ENCODE results near the gene C2CD2L. TPM values are rescaled to one million over a fixed set of nuclear protein-coding genes. Genes with fewer than 3 reads are reported as not detected.
"Not testable (repeated sequence)": the region's sequence is repeated elsewhere in the genome, so short reads cannot be mapped to it uniquely, and the experiment has no call there.

The C2CD2L gene
- total RNA-seq, 1 experiment from 2014 or later: 14.7 TPM

- Mint-ChIP-seq H3K4me1 (ENCODE audit: low read depth, unreplicated experiment) (no peaks in the 10 kb centered on the region), H3K36me3 (ENCODE audit: insufficient read depth, unreplicated experiment) (peaks cover 35% of the 10 kb centered on the region), H3K27me3 (ENCODE audit: insufficient read depth, unreplicated experiment) (no peaks in the 10 kb centered on the region), H3K9me3 (ENCODE audit: unreplicated experiment) (no peaks in the 10 kb centered on the region), H3K27ac (ENCODE audit: unreplicated experiment) (no peak overlapping the region), H3K4me3 (ENCODE audit: unreplicated experiment) (no peak overlapping the region)
- Histone ChIP-seq H3K4me1 (no peaks in the 10 kb centered on the region), H3K9me3 (no peaks in the 10 kb centered on the region), H3K27me3 (replicated peaks; ENCODE audit: control insufficient read depth, insufficient read depth, low read length) (no peaks in the 10 kb centered on the region), H3K4me3 (ENCODE audit: low read depth, low read length) (no peak overlapping the region), H3K36me3 (ENCODE audit: control insufficient read depth, insufficient read depth, low read length) (peaks cover 11% of the 10 kb centered on the region)
- intact Hi-C loops (cut with micrococcal nuclease; ENCODE audit: unreplicated experiment): no loop called here
- peak; percentile 74 for TF ChIP-seq CTCF (IDR thresholded peaks at IDR 0.05; ENCODE audit: insufficient read depth in 1 of 2, low read depth in 1 of 2, low read length in 1 of 2, severe bottlenecking in 1 of 2, unreplicated experiment in 1 of 2)
- BruUV-seq (replicated peaks): no TSS peak
- POLR2A ChIA-PET: interaction anchor here (1.9 kb wide), 1 partner anchor 13 kb away, joined by 6 read pairs; the partner anchor contains the start of gene HINFP
- peak in 1 of 2 experiments; percentile 47 for DNase-seq
- CTCF ChIA-PET: interaction anchor here (0.7 to 0.9 kb wide), 2 partner anchors 13 to 40 kb away, joined by 3 read pairs; partner anchors contain the start of gene HINFP
Measured at GRCh38 chr11:119134389-119134978, 27.3 kb downstream of the C2CD2L start.

GRCh38 chr11:119139276-119139675 lies 32.1 kb downstream of the C2CD2L start:
- H3K4me1 Mint-ChIP-seq (ENCODE audit: low read depth, unreplicated experiment); H3K4me1 ChIP-seq; H3K9me3 ChIP-seq; H3K36me3 Mint-ChIP-seq (ENCODE audit: insufficient read depth, unreplicated experiment); H3K36me3 ChIP-seq (ENCODE audit: control insufficient read depth, insufficient read depth, low read length); H3K9me3 Mint-ChIP-seq (ENCODE audit: unreplicated experiment); intact Hi-C loops (cut with micrococcal nuclease; ENCODE audit: unreplicated experiment); H3K27me3 Mint-ChIP-seq (ENCODE audit: insufficient read depth, unreplicated experiment); H3K4me3 ChIP-seq (ENCODE audit: low read depth, low read length); DNase-seq; POLR2A ChIA-PET; H3K27me3 ChIP-seq (replicated peaks; ENCODE audit: control insufficient read depth, insufficient read depth, low read length); H3K4me3 Mint-ChIP-seq (ENCODE audit: unreplicated experiment); BruUV-seq (replicated peaks); H3K27ac Mint-ChIP-seq (ENCODE audit: unreplicated experiment): not testable (repeated sequence)
- CTCF ChIA-PET: interaction anchor here (0.6 kb wide), 1 partner anchor 583 kb away, joined by 7 read pairs; no protein-coding TSS in a partner anchor

DNA sequence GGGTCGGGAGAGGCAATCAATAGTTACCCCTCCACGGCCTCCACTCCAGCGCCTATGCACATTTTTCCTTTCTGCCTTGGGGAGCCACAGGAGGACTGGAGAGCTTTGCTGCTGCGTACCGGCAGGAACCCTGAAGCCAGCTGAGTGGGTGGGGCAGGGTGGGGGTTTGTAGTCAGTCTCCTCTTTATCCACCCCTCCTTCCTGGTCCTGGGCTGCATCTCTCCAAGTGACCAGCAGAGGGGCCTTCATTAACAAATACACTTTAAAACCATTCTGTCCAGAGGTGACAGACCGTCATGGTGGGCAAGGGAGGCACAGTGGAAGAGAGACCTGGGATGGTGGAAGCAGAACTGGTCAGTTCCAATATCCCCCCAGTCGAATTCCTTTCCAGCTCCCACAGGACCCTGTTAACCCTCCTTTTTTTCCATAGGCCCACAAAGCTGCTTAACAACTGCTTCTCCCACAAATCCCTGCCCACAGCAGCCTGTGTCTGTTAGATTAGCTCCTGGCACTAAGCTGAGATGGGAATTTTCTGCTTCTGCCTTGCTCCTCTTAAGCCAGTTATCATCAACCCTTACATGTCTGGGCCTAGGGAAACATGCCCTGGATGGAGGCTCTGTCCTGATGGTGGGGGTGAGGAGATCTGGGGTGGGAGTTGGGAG lies 37.8 kb downstream of the C2CD2L start:
- peaks cover 5% of the 10 kb centered on the region; the same call in 1 of the 2 replicates for H3K4me1 ChIP-seq
- ChIA-PET POLR2A (interaction anchor here (0.5 to 1.1 kb wide), 3 partner anchors 32 to 43 kb away, joined by 3 to 5 read pairs (median 4); partner anchors contain the start of gene NHERF4), CTCF (interaction anchor here (0.6 to 3.1 kb wide), 20 partner anchors 9 to 681 kb away, joined by 3 to 22 read pairs (median 4); partner anchors contain the start of genes CBL, DDX6, HINFP and NHERF4)
- DNase-seq: peak; percentile 87 to 93
- H3K36me3 ChIP-seq (ENCODE audit: control insufficient read depth, insufficient read depth, low read length): no peaks in the 10 kb centered on the region
- Mint-ChIP-seq H3K36me3 (ENCODE audit: insufficient read depth, unreplicated experiment) (no peaks in the 10 kb centered on the region), H3K27ac (ENCODE audit: unreplicated experiment) (no peak overlapping the region), H3K4me3 (ENCODE audit: unreplicated experiment) (no peak overlapping the region), H3K9me3 (ENCODE audit: unreplicated experiment) (no peaks in the 10 kb centered on the region), H3K4me1 (ENCODE audit: low read depth, unreplicated experiment) (no peaks in the 10 kb centered on the region), H3K27me3 (ENCODE audit: insufficient read depth, unreplicated experiment) (peaks cover 10% of the 10 kb centered on the region)
- TF ChIP-seq CTCF (IDR thresholded peaks at IDR 0.05; ENCODE audit: insufficient read depth in 1 of 2, low read depth in 1 of 2, low read length in 1 of 2, severe bottlenecking in 1 of 2, unreplicated experiment in 1 of 2): peak; percentile 92 to 95
- BruUV-seq (replicated peaks): no TSS peak
- intact Hi-C loops (cut with micrococcal nuclease; ENCODE audit: unreplicated experiment): loop anchor here (1.0 to 5.0 kb wide), 4 partner anchors 52 to 230 kb away; no protein-coding TSS in a partner anchor
- H3K9me3 ChIP-seq: no peaks in the 10 kb centered on the region
- no peak overlapping the region for H3K4me3 ChIP-seq (ENCODE audit: low read depth, low read length)
- H3K27me3 ChIP-seq (replicated peaks; ENCODE audit: control insufficient read depth, insufficient read depth, low read length): no peaks in the 10 kb centered on the region; the same call in 1 of the 2 replicates
